COLO829 (cell line): ENCODE measurements around the gene KIFC3.
"Not testable (repeated sequence)": the region's sequence is repeated elsewhere in the genome, so short reads cannot be mapped to it uniquely, and the experiment has no call there.

Experiments used
- DNase-seq: peaks from one replicate; pipeline ENCODE4 v3.0.0; 2012; ENCODE audit warnings: low spot score

The KIFC3 gene

DNA sequence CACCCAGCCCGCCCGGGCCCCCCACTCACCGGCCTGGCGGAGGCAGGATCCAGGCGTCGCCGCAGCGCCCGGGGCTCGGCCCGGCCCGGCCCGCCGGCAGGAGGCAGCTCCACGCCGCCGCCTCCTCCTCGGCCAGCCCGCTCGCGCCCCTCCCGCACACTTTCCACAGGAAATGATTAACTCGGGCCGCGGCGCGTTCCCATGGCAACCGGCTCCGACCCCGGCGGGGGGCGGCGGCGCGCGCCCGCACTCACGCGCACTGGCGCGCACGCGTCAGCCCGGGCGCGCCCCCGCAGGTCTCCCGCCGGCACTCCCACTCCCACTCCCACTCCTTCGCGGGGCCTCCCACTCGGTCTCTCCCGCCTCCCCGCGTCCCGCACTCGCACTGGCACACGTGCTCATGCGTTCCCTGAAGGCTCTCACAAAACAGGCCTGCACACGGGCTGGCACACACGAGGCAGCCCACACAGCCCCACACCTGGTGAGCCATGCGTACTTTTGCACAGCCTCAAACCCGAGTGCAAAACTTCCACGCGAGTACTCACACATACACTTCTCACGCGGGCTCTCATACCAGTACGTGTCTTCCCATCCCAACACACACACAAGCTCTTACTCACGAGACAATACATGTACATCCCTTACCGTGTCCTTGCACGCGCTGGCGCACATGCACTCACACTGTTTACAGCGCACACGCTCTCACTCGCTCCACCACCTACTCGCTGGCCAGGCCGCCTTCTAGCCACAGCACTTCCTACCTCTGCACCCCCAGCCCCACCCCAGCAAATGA is at the start of gene KIFC3:
Gene KIFC3 (minus strand): TSS at position 151 of the 793 bp plus-strand sequence. CDS start 4,248 bp downstream, outside the sequence.
- DNase-seq = peak; percentile 53

- DNase-seq = no peak
Measured at GRCh38 chr16:57848181-57848580, 45.9 kb upstream of the KIFC3 start.

- not testable (repeated sequence) for DNase-seq
Measured at GRCh38 chr16:57846931-57847330, 44.6 kb upstream of the KIFC3 start.

- DNase-seq = no peak
Measured at GRCh38 chr16:57846078-57846697, 43.9 kb upstream of the KIFC3 start.

DNA sequence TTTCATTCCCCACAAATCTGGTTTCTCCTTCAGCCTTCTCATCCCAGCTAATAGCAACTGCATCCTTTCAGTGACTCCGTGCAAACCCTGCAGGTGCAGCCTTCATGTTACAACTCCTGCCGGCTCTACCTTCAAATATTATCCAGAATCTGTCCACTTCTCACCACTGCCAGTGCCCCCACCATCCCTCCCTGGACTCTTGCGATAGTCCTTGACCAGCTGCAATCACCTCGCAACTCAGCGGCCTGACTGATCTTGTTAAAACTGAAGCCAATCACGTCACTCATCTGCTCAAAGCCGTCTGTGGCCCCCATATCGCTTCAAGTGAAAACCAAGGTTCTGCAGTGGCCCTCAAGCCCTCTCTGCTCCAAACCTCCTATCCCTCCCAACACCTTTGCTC is 42.8 kb upstream of the KIFC3 start:
- no peak for DNase-seq

DNA sequence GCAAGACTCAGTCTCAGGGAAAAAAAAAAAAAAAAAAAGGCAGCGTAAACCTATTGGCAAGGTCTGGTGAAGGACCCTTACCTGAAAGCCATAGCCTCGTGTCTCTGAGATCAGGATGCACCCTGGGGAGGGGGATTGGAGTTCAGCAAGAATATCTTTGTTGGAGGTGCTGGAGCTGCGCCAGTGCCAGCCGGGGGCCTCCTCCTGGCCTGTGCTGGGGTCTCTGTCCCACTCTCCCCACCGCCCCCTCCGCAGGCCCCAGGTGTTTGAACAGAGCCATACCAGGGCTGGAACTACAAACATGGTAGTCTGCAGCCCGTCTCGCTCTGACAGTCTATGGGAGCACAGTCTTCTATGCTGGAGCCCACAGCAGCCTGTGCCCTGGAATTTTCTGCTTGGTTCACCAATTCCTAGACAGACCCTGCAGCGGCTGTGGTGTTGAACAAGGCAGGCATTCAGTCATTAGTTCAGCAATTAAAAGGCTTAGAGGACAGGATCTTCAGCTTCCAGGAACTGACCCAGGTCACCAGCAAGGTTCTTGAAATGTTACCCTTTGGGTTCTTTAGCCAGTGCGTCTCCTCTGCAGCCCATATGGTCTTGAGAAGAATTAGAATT is 42.2 kb upstream of the KIFC3 start:
- no peak for DNase-seq

DNA sequence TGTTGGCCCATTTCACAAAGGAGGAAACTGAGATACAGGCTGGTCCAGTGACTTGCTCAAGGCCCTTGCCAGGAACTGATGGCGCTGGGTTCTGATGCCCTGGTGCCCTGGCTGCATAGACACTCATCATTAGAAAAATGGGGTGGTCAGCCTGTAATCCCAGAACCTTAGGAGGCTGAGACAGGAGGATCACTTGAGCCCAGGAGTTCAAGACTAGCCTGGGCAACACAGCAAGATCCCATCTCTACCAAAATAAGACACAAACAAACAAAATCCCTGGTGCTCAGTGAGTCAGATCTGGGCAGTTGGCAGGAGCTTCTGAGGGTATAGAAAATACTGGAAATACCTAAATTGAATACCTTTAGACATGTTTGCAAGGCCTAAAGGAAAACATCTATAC is 41.1 kb upstream of the KIFC3 start:
- no peak for DNase-seq

- no peak for DNase-seq
Measured at GRCh38 chr16:57842601-57843000, 40.3 kb upstream of the KIFC3 start.

GRCh38 chr16:57840833-57841232 is 38.5 kb upstream of the KIFC3 start:
- no peak for DNase-seq

DNA sequence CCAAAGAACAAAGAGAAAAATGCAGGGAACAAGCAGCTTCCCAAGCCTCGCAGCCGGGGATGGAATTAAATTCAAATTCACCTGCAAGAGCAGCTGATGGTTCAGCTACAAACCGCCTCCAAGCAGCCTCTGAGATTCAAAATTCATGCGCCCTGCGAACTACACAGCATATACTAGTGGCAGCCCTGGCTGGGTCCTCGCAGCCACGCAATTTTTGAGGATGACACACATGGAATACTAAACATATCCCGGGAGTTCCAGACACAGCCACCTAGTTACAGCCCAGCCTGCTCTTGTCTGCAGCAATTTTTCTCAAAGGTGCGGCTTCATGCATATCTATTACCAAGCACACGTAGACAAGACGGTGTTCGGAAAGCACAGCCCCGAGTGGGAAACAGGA is 35.9 kb upstream of the KIFC3 start:
- DNase-seq = no peak

DNA sequence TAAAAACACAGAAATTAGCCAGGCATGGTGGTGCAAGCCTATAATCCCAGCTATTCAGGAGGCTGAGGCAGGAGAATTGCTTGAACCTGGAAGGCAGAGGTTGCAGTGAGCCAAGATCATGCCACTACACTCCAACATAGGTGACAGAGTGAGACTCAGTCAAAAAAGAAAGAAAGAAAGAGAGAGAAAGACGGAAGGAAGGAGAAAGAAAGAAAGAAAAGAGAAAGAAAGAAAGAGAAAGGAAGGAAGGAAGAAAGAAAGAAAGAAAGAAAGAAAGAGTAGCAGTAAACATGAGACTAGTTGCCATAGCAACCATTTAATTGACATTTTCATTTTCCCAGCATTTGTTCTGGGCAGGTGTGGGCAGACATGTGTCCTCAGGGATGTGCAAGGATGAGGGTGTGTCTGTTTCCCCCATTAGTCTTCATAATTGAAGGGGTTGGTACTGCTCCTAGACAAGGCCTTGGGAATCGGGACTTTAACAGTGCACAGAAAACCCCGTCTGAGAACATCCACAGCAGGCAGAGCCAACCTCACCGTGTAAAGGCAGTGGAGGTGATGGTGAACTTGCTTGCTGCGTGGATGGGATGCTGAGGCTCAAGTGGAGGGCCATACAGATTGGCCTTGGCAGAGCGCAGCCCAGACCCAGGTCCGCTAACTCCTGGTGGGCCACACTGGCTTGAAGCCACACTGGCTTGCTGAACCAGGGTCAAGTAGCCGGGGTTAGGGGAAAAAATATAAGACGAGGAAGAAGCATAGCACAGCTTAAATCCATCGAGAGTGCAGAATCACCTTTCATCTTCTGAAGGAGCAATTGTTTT is 35.2 kb upstream of the KIFC3 start:
- DNase-seq = no peak

DNA sequence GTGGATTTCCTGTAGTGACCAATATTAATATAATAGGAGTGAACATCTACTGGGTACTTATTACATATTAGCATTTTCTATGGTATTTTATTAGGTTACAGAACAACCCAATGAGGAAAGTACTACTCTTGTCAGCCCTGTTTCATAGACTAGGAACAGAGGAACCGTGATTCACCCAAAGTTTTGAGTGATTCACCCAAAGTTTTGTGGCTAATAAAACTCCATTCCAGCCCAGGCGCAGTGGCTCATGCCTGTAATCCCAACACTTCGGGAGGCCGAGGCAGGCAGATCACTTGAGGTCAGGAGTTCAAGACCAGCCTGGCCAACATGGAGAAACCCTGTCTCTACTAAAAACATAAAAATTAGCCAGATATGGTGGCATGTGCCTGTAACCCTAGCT is 33.1 kb upstream of the KIFC3 start:
- DNase-seq = not testable (repeated sequence)

- peak; percentile 45 for DNase-seq
Measured at GRCh38 chr16:57834936-57835335, 32.6 kb upstream of the KIFC3 start.

DNA sequence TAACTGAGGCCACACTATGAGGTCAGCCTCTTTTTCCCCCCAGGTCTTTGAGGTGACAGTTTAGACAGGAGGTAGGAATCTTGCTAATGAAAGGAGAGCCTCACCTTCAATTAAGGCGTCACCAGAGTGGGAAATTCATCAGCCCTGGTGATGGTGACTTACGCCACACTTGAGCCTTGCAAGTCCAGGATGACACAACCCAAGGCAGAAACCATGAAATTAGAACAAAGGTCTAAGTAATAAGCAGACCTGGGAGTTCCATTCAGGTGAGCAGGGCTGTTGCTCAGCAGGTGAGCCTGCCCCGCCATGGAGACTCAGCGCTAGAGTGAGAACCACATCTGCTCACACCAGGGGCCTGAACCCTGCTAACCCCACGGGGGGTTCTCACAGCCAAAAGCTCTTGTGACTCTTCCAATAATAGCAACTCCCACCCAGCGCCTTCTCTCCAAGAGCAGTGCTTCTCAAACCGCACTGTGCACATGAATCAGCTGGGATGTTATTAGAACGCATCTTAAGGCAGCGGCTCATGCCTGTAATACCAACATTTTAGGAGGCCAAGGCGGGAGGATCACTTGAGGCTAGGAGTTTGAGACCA is 28.7 kb upstream of the KIFC3 start:
- DNase-seq = no peak

DNA sequence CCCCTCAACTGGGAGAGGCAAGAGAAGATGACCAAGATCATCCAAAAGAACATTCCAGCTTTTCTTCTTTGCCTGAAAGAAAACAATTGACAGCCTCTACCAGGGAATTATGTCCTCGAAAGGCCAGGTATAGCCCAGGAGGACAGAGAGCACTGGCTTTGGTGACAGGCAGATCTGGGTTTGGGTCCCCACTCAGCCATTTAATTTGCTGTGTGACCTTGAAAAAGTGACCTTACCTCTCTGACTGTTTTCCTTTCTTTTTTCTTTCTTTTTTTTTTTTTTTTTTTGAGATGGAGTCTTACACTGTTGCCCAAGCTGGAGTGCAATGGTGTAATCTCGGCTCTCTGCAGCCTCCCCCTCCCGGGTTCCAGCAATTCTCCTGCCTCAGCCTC is 27.7 kb upstream of the KIFC3 start:
- no peak for DNase-seq

- DNase-seq = no peak
Measured at GRCh38 chr16:57828272-57829161, 26.2 kb upstream of the KIFC3 start.

DNA sequence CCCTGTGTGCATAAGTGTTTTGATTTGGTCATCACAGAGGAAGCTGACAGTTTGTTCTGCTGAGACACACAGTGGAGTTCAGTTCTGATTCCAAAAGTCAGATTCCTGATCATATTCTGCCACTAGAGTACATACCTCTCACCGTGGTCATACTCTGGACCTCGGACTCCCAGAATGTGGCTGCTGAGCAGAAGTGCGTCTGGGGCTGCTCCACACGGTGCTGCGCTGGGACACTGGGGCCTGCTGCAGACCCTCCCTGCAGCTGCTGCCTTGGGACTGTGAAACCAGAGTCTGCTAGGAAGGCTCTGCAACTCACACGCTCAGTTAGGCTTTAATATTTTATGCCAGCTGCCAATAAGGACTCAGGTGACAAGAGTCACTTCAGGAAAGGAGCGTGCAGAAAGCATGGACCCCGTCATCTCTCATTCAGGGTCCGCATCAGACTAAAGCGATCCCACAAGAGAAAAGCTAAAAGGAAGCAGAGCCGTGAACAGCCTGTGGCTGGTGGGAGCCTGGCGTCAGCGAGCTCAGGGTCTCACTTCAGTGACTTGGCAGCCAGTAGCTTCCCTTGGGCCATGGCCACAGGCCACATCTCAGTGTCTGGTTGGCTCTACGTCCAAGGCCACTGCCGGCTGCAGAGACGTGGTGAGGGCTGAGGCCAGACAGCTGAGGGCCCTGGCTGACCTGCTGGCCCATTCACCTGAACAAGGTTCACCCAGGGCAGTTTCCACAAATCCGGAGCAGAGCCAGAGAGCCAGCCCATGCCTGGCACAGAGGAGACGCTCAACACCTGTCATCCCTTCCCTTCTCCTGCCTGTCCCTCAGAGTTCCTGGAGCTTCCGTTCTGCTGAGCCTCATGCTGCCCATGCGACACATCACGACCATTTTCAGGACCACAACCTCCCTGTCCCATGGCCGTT is 24.7 kb upstream of the KIFC3 start:
- no peak for DNase-seq

DNA sequence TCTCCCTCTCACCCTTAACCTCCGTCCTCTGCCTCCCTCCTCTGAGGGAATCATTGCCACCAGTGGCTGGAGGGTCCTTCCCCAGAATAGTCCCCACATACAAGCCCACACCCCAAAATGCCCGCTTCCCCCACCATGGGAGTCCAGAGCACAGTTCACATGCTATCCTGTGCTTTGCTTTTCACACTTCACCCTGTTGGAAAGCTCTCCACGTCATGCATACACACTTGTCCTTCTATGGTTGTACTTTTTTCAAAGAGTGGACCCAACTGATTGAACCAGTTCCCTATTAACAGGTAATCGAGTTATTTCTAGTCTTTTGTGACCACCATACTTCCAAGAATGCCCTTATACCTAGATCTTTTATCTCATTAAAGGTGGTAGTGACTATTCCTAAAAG is 23.8 kb upstream of the KIFC3 start:
- DNase-seq = no peak

DNA sequence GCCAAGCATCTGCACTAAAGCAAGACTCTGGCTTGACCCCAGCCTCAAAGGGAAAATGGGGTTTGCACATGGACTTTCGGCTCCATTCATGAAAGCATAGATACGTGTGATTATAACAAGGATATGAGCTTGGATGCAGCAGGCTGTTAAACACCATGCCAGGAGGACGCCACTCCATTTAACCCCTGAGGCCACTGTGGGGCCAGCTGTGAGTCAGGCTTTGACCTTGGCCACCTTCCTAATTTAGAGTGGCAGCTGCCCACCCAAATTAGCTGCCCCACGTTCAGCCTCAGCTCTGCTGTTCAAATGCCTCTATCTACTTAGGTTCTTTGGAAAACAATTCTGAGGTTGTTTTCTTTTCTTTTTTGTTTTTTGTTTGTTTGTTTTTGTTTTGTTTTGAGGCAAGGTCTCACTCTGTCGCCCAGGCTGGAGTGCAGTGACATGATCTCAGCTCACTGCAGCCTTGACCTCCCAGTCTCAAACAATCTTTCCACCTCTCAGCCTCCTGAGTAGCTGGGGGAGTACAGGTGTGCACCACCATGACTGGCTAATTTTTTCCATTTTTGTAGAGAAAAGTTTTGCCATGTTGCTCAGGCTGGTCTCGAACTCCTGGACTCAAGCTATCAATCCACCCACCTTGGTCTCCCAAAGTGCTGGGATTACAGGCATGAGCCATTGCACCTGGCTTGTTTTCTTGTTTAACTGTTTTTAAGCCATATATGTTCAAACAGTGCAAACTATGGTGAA is 23.2 kb upstream of the KIFC3 start:
- no peak for DNase-seq
